NB4 (cell line): ENCODE data around the gene SLC26A2.

ENCODE experiments used
- CTCF ChIP-seq: IDR thresholded peaks from one replicate; pipeline ENCODE4 v1.5.1; 2012; ENCODE audit warnings: low read depth, low read length
- MYC ChIP-seq: IDR thresholded peaks from 2 replicates; pipeline ENCODE4 v1.6.1; 2011; ENCODE audit warnings: low read depth, low read length
- POLR2A ChIP-seq: IDR thresholded peaks from 2 replicates; pipeline ENCODE4 v1.6.1; 2011; ENCODE audit warnings: mild to moderate bottlenecking; ENCODE audit not compliant: insufficient read length; ENCODE audit errors: extremely low read depth

GRCh38 chr5:150016537-150016936, 56.0 kb downstream of the SLC26A2 start:
- TF ChIP-seq CTCF (no peak), POLR2A (no peak), MYC (no peak)
